Duodenal mucosa (tissue), 2 donors: ENCODE data around the gene TLCD3B.
A peak's percentile ranks its signal among the peaks of the same experiment; 100 is the strongest.

Experiments
- H3K27ac ChIP-seq: one replicate; pipeline ENCODE4 v1.7.0; 2013; ENCODE audit warnings: low read depth, low read length
- H3K27me3 ChIP-seq, 2 donors: one replicate each; pipeline ENCODE4 v1.7.0; 2013; ENCODE audit warnings: low read length in 2 of 2, control low read depth in 1 of 2; ENCODE audit not compliant: insufficient read depth in 2 of 2, control insufficient read depth in 1 of 2
- H3K36me3 ChIP-seq, 2 donors: one replicate each; pipeline ENCODE4 v1.7.0; 2013; ENCODE audit warnings: low read length in 2 of 2, control low read depth in 1 of 2; ENCODE audit not compliant: insufficient read depth in 2 of 2, control insufficient read depth in 1 of 2
- H3K4me1 ChIP-seq, 2 donors: one replicate each; pipeline ENCODE4 v1.7.0; 2013; ENCODE audit warnings: low read length in 2 of 2, control low read depth in 1 of 2; ENCODE audit not compliant: insufficient read depth in 2 of 2, control insufficient read depth in 1 of 2
- H3K4me3 ChIP-seq, 2 donors: one replicate each; pipeline ENCODE4 v1.7.0; 2013; ENCODE audit warnings: low read length in 2 of 2, low read depth in 1 of 2
- H3K9ac ChIP-seq, 2 donors: one replicate each; pipeline ENCODE4 v1.7.0; 2013; ENCODE audit warnings: low read length in 2 of 2, low read depth in 1 of 2
- H3K9me3 ChIP-seq, 2 donors: one replicate each; pipeline ENCODE4 v1.7.0; 2013; ENCODE audit warnings: low read length in 2 of 2, control low read depth in 1 of 2; ENCODE audit not compliant: control insufficient read depth in 1 of 2

TLCD3B gene

DNA sequence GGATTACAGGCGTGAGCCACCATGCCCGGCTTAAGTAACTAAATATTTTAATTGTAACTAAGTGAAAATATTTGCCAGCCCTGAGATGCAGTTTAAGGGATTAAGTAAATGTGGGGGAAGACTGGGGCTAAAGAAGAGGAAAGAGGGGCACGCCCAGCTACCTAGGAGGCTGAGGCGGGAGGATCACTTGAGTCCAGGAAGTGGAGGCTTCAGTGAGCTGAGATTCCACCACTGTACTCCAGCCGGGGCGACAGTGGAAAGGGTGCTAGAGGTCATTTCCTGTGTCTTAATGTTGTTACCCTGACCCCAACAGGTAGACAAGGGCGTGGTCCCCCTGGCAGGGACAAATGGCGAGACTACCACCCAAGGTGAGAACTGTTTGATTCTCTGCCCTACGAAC is 37.3 kb upstream of the TLCD3B start:
- Histone ChIP-seq H3K4me1 (peaks cover 34 to 40% of the 10 kb centered on the region in 2 donors), H3K27me3 (no peaks in the 10 kb centered on the region), H3K9me3 (no peaks in the 10 kb centered on the region), H3K27ac (no peak overlapping the region), H3K9ac (no peak overlapping the region), H3K36me3 (peaks cover 33 to 55% of the 10 kb centered on the region in 2 donors), H3K4me3 (no peak overlapping the region)

DNA sequence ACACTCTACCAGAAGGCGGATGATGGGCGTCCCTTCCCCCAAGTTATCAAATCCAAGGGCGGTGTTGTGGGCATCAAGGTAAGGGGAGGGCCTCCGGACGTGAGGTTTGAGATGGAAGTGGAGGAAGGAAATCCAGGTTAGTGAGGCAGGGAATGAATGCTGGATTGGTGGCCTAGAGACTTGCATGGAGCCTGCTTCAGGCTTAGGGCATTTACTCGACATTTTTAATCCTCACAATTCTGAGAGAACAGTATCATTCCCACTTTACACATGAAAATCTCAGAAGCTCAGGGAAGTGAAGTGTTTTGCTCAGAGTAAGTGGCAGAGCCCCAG is 36.5 kb upstream of the TLCD3B start:
- Histone ChIP-seq H3K4me3 (peak overlapping the region; percentile 82 to 95), H3K4me1 (peaks cover 35 to 43% of the 10 kb centered on the region in 2 donors), H3K27ac (no peak overlapping the region), H3K36me3 (peaks cover 33 to 55% of the 10 kb centered on the region in 2 donors), H3K27me3 (no peaks in the 10 kb centered on the region), H3K9ac (peak overlapping the region; percentile 99 to 100), H3K9me3 (no peaks in the 10 kb centered on the region)

DNA sequence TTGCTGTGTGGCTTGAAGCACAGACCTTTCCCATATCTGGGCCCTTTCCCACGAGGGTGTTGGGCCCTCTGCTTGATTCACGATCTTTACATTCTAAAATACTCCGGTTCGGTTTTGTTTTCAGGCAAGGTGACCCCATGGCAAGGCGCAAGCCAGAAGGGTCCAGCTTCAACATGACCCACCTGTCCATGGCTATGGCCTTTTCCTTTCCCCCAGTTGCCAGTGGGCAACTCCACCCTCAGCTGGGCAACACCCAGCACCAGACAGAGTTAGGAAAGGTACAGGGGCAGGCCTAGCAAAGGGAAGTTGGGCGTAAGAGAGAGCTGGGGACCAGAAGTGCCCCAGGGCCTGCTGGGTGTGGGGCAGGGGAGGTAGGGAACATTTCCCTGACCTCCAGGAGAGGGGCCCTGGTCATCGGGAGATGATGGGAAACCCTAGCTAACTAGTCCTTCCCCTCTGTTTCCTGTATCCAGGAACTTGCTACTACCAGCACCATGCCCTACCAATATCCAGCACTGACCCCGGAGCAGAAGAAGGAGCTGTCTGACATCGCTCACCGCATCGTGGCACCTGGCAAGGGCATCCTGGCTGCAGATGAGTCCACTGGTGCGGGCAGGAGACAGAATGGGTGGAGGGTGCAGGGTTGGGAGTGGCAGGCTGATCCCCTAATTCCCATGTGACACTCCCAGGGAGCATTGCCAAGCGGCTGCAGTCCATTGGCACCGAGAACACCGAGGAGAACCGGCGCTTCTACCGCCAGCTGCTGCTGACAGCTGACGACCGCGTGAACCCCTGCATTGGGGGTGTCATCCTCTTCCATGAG is 35.9 kb upstream of the TLCD3B start:
- Histone ChIP-seq H3K36me3 (peaks cover 33 to 50% of the 10 kb centered on the region in 2 donors), H3K4me1 (peaks cover 35 to 43% of the 10 kb centered on the region in 2 donors), H3K9me3 (no peaks in the 10 kb centered on the region), H3K27me3 (no peaks in the 10 kb centered on the region), H3K27ac (peak overlapping the region; percentile 100), H3K9ac (peak overlapping the region; percentile 99 to 100), H3K4me3 (peak overlapping the region; percentile 82 to 95)

DNA sequence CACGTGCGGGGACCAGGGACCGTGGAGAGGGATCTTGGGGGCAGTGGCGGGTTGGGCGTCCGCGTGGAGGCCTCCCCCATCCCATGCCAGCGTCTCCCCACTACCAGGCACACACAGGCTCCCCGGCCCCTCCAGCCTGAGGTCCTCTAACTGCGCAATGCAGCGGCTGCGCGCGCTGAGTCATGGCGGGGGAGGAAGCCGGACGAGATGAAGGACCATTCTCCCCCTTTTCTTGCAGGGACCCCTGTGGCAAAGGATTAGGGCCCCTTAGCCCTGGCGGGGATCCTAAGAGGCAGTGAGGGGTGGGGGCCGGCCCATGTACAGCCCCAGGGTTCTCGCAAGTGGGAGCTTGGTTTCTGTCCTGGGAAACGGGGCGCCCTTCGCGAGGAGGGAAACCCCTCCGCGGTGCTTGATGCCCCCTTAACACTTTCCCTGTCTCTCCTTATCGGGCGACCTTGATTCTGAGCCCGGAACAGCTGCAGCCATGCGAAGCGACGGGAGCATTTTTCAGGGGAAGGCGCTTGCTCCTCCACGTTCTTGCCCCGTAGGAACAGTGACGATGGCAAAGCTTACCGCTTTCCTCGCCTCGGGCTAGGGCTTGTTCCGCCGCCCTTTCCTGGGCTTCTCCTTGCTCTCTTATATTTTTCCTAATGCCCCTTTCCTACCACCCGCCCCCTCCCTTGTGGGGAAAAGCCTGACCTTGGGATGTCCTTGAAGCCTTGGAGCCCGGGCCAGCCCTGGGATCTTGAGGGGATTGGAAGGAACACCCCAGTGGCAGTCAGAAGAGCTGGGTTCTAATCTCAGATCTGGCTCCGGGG is 35.1 kb upstream of the TLCD3B start:
- Histone ChIP-seq H3K9me3 (no peaks in the 10 kb centered on the region), H3K4me1 (peaks cover 35 to 43% of the 10 kb centered on the region in 2 donors), H3K27me3 (no peaks in the 10 kb centered on the region), H3K4me3 (peak overlapping the region; percentile 82 to 95), H3K9ac (peak overlapping the region; percentile 99 to 100), H3K27ac (peak overlapping the region; percentile 100), H3K36me3 (peaks cover 28 to 42% of the 10 kb centered on the region in 2 donors)

DNA sequence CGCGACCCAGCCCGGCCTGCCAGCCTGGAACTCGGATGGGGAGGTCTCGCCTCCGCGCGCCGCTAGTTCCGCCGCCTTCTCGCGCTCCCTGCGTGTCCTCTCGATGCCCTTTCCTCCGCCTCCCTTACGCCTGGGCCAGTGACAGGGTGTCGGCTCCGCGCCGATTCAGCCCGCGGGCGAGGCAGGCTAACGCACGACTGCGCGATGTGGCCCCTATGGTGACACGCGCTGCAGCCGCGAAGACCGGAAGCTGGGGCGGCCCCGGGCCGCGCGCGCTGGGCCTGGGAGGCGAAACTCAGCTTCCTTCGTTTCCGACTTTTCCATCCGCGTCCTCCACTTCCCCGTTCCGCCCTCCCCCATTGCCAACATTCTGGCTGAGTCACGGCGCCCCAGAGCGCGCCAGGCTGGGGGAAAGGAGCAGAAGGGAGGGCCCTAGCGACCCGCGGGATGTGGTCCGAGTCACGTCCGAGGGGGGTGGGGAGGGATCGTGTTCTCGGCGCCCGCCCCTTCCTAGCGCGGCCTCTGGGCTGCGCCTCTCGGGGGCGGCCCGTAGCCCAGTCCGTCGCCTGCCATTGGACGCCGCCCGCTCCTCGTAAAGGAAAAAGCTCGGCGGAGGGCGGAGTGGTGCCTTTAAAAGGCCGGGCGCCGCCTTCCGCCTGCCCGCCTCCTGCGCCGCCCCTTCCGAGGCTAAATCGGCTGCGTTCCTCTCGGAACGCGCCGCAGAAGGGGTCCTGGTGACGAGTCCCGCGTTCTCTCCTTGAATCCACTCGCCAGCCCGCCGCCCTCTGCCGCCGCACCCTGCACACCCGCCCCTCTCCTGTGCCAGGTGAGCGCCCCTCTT is 34.3 kb upstream of the TLCD3B start, which contains the start of gene ALDOA:
Gene ALDOA (plus strand): TSS at position 659 of the 841 bp plus-strand sequence. CDS start 1,138 bp downstream, outside the sequence.
- Histone ChIP-seq H3K27ac (peak within 1 kb of the TSS; percentile 100), H3K36me3 (peaks cover 25 to 34% of the 10 kb centered on the region in 2 donors), H3K9me3 (no peaks in the 10 kb centered on the region), H3K27me3 (no peaks in the 10 kb centered on the region), H3K4me1 (peaks cover 39 to 48% of the 10 kb centered on the region in 2 donors), H3K9ac (peak within 1 kb of the TSS; percentile 99 to 100), H3K4me3 (peak within 1 kb of the TSS; percentile 82 to 95)

DNA sequence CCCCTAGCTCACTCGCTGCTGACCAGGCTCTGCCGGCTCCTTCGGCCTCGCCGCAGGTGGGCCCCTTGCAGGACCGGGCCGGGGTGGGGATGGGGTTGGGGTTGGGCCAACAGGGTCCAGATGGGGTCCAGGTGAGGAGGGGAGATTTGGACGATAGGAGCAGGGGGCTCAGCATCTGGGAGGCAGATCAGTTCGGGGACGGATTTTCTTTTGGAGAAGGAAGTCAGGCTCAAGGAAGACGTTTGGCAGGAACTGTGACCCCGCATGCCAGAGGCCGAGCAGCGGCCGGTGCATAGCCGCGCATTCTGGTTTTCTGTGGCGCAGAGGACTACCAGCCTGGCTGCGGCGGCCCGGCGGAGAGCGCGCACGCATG is 33.6 kb upstream of the TLCD3B start:
- peaks cover 19 to 28% of the 10 kb centered on the region in 2 donors for H3K36me3 ChIP-seq
- H3K9me3 ChIP-seq = no peaks in the 10 kb centered on the region
- no peaks in the 10 kb centered on the region for H3K27me3 ChIP-seq
- H3K9ac ChIP-seq = peak overlapping the region; percentile 94 to 100
- peak overlapping the region; percentile 76 to 84 for H3K4me3 ChIP-seq
- H3K4me1 ChIP-seq = peaks cover 39 to 47% of the 10 kb centered on the region in 2 donors
- peak overlapping the region; percentile 100 for H3K27ac ChIP-seq

DNA sequence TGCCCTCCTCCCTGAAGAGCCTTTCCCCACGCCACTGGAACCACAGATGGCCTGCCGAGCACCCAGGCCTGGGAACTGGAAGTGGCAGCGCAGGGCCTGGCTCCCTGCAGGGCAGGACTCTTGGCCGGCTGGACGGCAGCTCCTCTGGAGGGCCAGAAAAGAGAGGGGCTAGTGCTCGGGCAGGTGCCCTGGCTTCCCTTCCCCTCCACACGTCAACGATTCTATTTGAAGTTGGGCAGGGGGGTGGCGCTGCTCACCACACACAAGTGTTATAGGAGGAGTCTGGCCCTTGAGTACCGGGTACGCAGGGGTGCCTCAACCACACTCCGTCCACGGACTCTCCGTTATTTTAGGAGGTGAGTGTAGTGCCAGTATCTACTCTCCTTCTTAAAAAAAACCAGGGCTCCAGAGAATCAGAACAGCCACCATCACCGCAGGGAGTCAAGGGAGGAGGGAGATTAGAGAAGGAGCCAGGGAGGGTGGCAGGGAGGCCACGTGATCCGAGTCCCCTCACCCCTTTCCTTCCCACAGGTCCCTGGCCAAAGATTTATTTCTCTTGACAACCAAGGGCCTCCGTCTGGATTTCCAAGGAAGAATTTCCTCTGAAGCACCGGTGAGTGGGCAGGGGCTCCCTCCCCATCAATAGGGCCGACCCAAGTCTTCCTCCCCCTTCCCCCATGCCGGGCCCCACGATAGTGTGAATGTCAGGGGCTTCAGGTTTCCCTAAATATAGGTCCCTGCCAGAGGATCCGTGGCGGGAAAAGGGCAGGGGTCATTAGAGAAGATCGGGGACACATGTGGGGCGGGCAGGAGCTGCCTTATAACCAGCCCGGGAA is 33.0 kb upstream of the TLCD3B start:
- H3K9me3 ChIP-seq = no peaks in the 10 kb centered on the region
- no peaks in the 10 kb centered on the region for H3K27me3 ChIP-seq
- H3K27ac ChIP-seq = peak overlapping the region; percentile 100
- peak overlapping the region; percentile 94 to 100 for H3K9ac ChIP-seq
- peaks cover 36 to 41% of the 10 kb centered on the region in 2 donors for H3K4me1 ChIP-seq
- peak overlapping the region; percentile 76 to 84 for H3K4me3 ChIP-seq
- peaks cover 13 to 22% of the 10 kb centered on the region in 2 donors for H3K36me3 ChIP-seq

DNA sequence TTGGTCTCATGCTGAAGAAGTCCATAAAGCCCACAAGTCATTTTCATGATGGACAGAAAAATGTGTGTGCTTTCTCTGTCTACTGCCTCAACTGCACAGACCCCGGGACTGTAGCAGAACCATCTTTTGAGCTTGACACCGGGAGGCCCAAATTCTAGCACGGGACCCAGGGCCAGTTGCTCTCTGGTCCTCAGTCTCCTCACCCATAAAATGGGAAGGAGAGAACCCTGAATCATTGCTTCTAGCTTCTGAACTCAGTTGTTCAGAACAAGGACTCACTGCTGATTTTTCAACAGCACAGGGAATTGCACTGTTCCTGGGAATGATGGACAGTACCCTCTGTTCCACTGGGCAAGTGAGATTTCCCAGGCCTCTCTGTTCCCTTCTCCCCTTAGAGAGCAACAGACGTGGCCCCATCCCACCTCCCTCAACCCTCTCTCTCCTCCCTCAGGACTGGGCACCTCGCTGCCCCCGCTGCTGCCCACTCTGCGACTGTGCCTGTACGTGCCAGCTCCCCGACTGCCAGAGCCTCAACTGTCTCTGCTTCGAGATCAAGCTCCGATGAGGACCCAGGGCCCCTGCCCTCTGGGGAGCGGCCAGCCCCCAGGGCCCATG is 32.3 kb upstream of the TLCD3B start:
- Histone ChIP-seq H3K9me3 (no peaks in the 10 kb centered on the region), H3K27me3 (no peaks in the 10 kb centered on the region), H3K9ac (peak overlapping the region; percentile 94 to 100), H3K4me1 (peaks cover 32 to 35% of the 10 kb centered on the region in 2 donors), H3K4me3 (peak overlapping the region; percentile 76 to 84), H3K36me3 (peaks cover 6 to 15% of the 10 kb centered on the region in 2 donors), H3K27ac (peak overlapping the region; percentile 100)
